GM12878 (cell line): ENCODE measurements around the gene IGFBP2. TPM values are rescaled to one million over a fixed set of nuclear protein-coding genes. Genes with fewer than 3 reads are reported as not detected.

Experiments used
- ATAC-seq: fragments of 200-7000 bp; cut with Tn5 transposase; 3 replicates; pipeline ENCODE4 v1.9.1; 2020; ENCODE audit warnings: mild to moderate bottlenecking, moderate library complexity
- BruUV-seq: library from RNA; stranded (reverse); fragments of 400-500 nt; replicated peaks from 2 replicates; lab custom pipeline; 2021; lab: Mats Ljungman, UMichigan
- CTCF ChIA-PET: fragments of 300-600 bp; sonication (Branson Sonifier 250); formaldehyde crosslinking; extraction: SDS; loops from one replicate; lab custom pipeline; 2021; ENCODE audit warnings: inconsistent platforms; lab: Yijun Ruan, JAX
- POLR2A ChIA-PET: fragments of 350-600 bp; formaldehyde crosslinking; extraction: SDS; loops from one replicate; lab custom pipeline; 2021; ENCODE audit warnings: inconsistent platforms; lab: Charles Lee
- RAD21 ChIA-PET: fragments of 300-600 bp; sonication (Branson Sonifier 250); formaldehyde crosslinking; loops from one replicate; lab custom pipeline; 2023; ENCODE audit warnings: antibody characterized with exemption; ENCODE audit not compliant: unreplicated experiment; lab: Charles Lee
- SMC1A ChIA-PET: fragments of 300-600 bp; sonication (Branson Sonifier 250); formaldehyde crosslinking; loops from one replicate; lab custom pipeline; 2023; ENCODE audit not compliant: unreplicated experiment, uncharacterized antibody; lab: Charles Lee
- DNase-seq: peaks from one replicate; pipeline ENCODE4 v3.0.0-alpha.2; 2011; ENCODE audit warnings: low read depth, low spot score
- FAIRE-seq: peaks from 3 replicates; lab custom pipeline; 2011; peaks lifted over from hg19 to GRCh38; lab: Jason Lieb, UNC
- H2AFZ ChIP-seq: 2 replicates; pipeline ENCODE4 v1.6.0; 2011; ENCODE audit warnings: low read depth, low read length, control low read depth; ENCODE audit not compliant: control insufficient read depth
- H3K27ac ChIP-seq: 2 replicates; pipeline ENCODE4 v1.5.1; 2011; ENCODE audit warnings: control low read depth; ENCODE audit not compliant: control insufficient read depth, insufficient read depth
- H3K27me3 ChIP-seq, 2 experiments: replicated peaks in 1 of 2; 2 replicates each; pipeline versions ENCODE4 v1.6.0 to v1.6.1; 2011; ENCODE audit warnings: low read length in 1 of 2; ENCODE audit not compliant: control insufficient read depth in 2 of 2, insufficient read depth in 2 of 2
- H3K36me3 ChIP-seq, 2 experiments: 2 replicates each; pipeline ENCODE4 v1.5.1; 2011; ENCODE audit warnings: low read length in 1 of 2; ENCODE audit not compliant: control insufficient read depth in 2 of 2, insufficient read depth in 2 of 2
- H3K4me1 ChIP-seq: 2 replicates; pipeline ENCODE4 v1.6.1; 2011; ENCODE audit warnings: mild to moderate bottlenecking, low read length, moderate library complexity, mixed read lengths; ENCODE audit not compliant: control insufficient read depth, insufficient read depth
- H3K4me2 ChIP-seq: 2 replicates; pipeline ENCODE4 v1.6.0; 2011; ENCODE audit warnings: control low read depth; ENCODE audit not compliant: control insufficient read depth, insufficient read depth
- H3K4me3 ChIP-seq: fragments of 200-600 bp; sonication (generic); 2 replicates; pipeline ENCODE4 v1.5.1; 2016
- H3K79me2 ChIP-seq: 2 replicates; pipeline ENCODE4 v1.6.0; 2011; ENCODE audit warnings: low read length; ENCODE audit not compliant: control insufficient read depth, insufficient read depth
- H3K9ac ChIP-seq: 2 replicates; pipeline ENCODE4 v1.8.0; 2011; ENCODE audit warnings: low read length, control low read depth, mixed read lengths; ENCODE audit not compliant: control insufficient read depth, insufficient read depth
- H3K9me3 ChIP-seq: replicated peaks from 3 replicates; pipeline ENCODE4 v1.5.1; 2011; ENCODE audit warnings: mild to moderate bottlenecking, low read length; ENCODE audit not compliant: control insufficient read depth, insufficient read depth
- H4K20me1 ChIP-seq: 2 replicates; pipeline ENCODE4 v1.6.0; 2011; ENCODE audit not compliant: control insufficient read depth, insufficient read depth
- CHD4 ChIP-seq: fragments of 200-600 bp; sonication (generic); IDR thresholded peaks from 2 replicates; pipeline ENCODE4 v1.6.1; 2016; ENCODE audit warnings: mild to moderate bottlenecking
- DPF2 ChIP-seq: fragments of 450-650 bp; IDR thresholded peaks from 2 replicates; pipeline ENCODE4 v1.6.1; 2017; ENCODE audit warnings: mild to moderate bottlenecking
- EZH2 ChIP-seq: IDR thresholded peaks from 2 replicates; pipeline ENCODE4 v1.6.1; 2012; ENCODE audit warnings: low read depth, mild to moderate bottlenecking, control low read depth, inconsistent platforms, low read length, borderline replicate concordance; ENCODE audit not compliant: control insufficient read depth
- FOXK2 ChIP-seq: fragments of 450-650 bp; IDR thresholded peaks from 2 replicates; pipeline ENCODE4 v1.6.1; 2017; ENCODE audit warnings: mild to moderate bottlenecking, moderate library complexity
- GATAD2B ChIP-seq: fragments of 450-650 bp; conservative IDR thresholded peaks from 2 replicates; pipeline ENCODE4 v1.6.1; 2017; ENCODE audit warnings: low read depth, mild to moderate bottlenecking, moderate library complexity
- KLF5 ChIP-seq: fragments of 450-650 bp; IDR thresholded peaks from 2 replicates; pipeline ENCODE4 v1.6.1; 2014; ENCODE audit warnings: mild to moderate bottlenecking; ENCODE audit not compliant: partially characterized antibody
- MYC ChIP-seq: IDR thresholded peaks from 2 replicates; pipeline ENCODE4 v1.6.1; 2011; ENCODE audit warnings: mild to moderate bottlenecking, low read length, moderate library complexity, inconsistent platforms; ENCODE audit not compliant: insufficient read depth, insufficient replicate concordance, insufficient read length, severe bottlenecking
- NBN ChIP-seq: fragments of 450-650 bp; IDR thresholded peaks from 2 replicates; pipeline ENCODE4 v1.6.1; 2016
- PAX5 ChIP-seq: IDR thresholded peaks from 2 replicates; pipeline ENCODE4 v1.6.1; 2011; ENCODE audit warnings: low read depth, low read length, borderline replicate concordance
- POLR2AphosphoS5 ChIP-seq: IDR thresholded peaks from 2 replicates; pipeline ENCODE4 v1.6.1; 2011; ENCODE audit warnings: mild to moderate bottlenecking, low read length, inconsistent platforms
- RBBP5 ChIP-seq: fragments of 200-600 bp; sonication (generic); conservative IDR thresholded peaks from 2 replicates; pipeline ENCODE4 v1.6.1; 2016
- RCOR1 ChIP-seq: conservative IDR thresholded peaks from 2 replicates; pipeline ENCODE4 v1.6.1; 2012; ENCODE audit warnings: low read depth, low read length, improper control_type of control experiment
- SMARCA5 ChIP-seq: fragments of 450-650 bp; IDR thresholded peaks from 2 replicates; pipeline ENCODE4 v1.6.1; 2017; ENCODE audit warnings: mild to moderate bottlenecking
- SUZ12 ChIP-seq: fragments of 200-600 bp; sonication (generic); IDR thresholded peaks from one replicate; pipeline ENCODE4 v1.6.1; 2018; ENCODE audit warnings: antibody characterized with exemption, mild to moderate bottlenecking; ENCODE audit not compliant: unreplicated experiment
- ZNF207 ChIP-seq: fragments of 450-650 bp; IDR thresholded peaks from 2 replicates; pipeline ENCODE4 v1.6.1; 2014; ENCODE audit warnings: antibody characterized with exemption, mild to moderate bottlenecking, borderline replicate concordance
- WGBS: methylation state at CpG from one replicate; pipeline ENCODE4 v1.1.6; 2016; ENCODE audit warnings: low lambda C conversion rate; ENCODE audit not compliant: insufficient replicate concordance, insufficient coverage; ENCODE audit errors: missing lambda C conversion rate; 5-methylcytosine and 5-hydroxymethylcytosine counted together
- in situ Hi-C: fragments of 300-500 bp; cut with MboI; formaldehyde crosslinking; loops from 9 replicates; pipeline ENCODE4 v1.14.3; 2018; ENCODE audit warnings: mixed read lengths
- intact Hi-C: fragments of 100-400 bp; cut with micrococcal nuclease; formaldehyde crosslinking; loops from one replicate; pipeline ENCODE4 v1.14.2; 2022; ENCODE audit not compliant: unreplicated experiment
- polyA plus RNA-seq, 11 experiments: library from polyadenylated mRNA; depleted of rRNA in 4 of 11; unstranded in 6 of 11; stranded (reverse) in 5 of 11; fragments of >200 nt; fragmentation: Nextera tagmentation in 4 of 11; fragmentation: Illumina TruSeq in 1 of 11; extraction: Ambion mirVana in 4 of 11; extraction: Trizol in 1 of 11; gene quantifications; 1 replicate in 1 of 11; 2 replicates in 10 of 11; pipeline versions ENCODE4 v1.2.1 to v1.2.3, GENCODE V29; 2011 to 2016; ENCODE audit warnings: inconsistent platforms in 2 of 11, missing spikeins in 2 of 11, low read depth in 1 of 11
- total RNA-seq, 4 experiments: library from RNA; depleted of rRNA in 3 of 4; stranded (reverse); fragments of >200 nt in 3 of 4; fragmentation: Illumina TruSeq in 1 of 4; extraction: Trizol in 1 of 4; gene quantifications; 2 replicates each; pipeline versions ENCODE4 v1.2.1 to v1.2.3, GENCODE V29; 2013 to 2021
- TF ChIP-seq, protein P1 (sequence below): IDR thresholded peaks from 2 replicates; pipeline ENCODE4 v1.6.1; 2011; ENCODE audit warnings: borderline replicate concordance, low read depth, mild to moderate bottlenecking, moderate library complexity, low read length; ENCODE audit not compliant: insufficient read depth, poor library complexity, severe bottlenecking
- TF ChIP-seq, protein P2 (sequence below), 3 experiments: IDR thresholded peaks in 2 of 3; conservative IDR thresholded peaks in 1 of 3; 2 replicates each; pipeline ENCODE4 v1.5.1; 2011; ENCODE audit warnings: low read depth in 3 of 3, low read length in 3 of 3, mild to moderate bottlenecking in 3 of 3, control low read depth in 2 of 3, moderate library complexity in 2 of 3, inconsistent platforms in 1 of 3, mixed read lengths in 1 of 3; ENCODE audit not compliant: control insufficient read depth in 2 of 3, insufficient read depth in 1 of 3; ENCODE audit errors: extremely low read depth in 1 of 3

Gene IGFBP2
- total and polyA plus RNA-seq, 10 of the 15 experiments (the other 5 are each of a cell fraction or from before 2014, with no cell fraction given) = 0.11 to 1.5 (median 0.38) TPM; not detected in 5

DNA sequence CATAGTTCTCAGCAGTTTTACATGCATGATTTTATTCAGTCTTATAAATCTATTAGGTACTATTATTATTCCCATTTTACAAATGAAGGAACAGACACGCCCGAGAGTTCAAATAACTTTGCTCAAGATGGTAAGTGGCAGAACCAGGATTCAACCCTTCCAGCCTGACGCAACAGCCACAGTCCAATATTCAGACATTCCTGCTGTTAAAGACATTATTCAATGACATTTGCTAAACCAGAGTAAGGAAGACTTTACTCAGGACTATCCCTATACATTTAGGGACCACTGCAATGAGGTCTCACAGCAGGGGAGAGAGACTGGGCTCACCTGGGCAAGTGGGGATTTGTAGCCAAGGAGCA lies 29.4 kb upstream of the IGFBP2 start:
- SMC1A ChIA-PET = interaction anchor here (1.1 kb wide), 1 partner anchor 12 kb away, joined by 3 read pairs; no protein-coding TSS in a partner anchor
- H3K79me2 ChIP-seq = no peaks in the 10 kb centered on the region
- no peaks in the 10 kb centered on the region for H4K20me1 ChIP-seq
- ATAC-seq = no peak
- H3K9ac ChIP-seq = no peak overlapping the region
- 55% methylated on average over 3 of the region's 3 CpGs for WGBS
- H3K27me3 ChIP-seq = no peaks in the 10 kb centered on the region; a peak in 2 of 4 replicates
- H3K4me2 ChIP-seq = no peak overlapping the region
- intact Hi-C loops (no loop called here), in situ Hi-C loops (no loop called here)
- no peak overlapping the region for H3K4me3 ChIP-seq
- RAD21 ChIA-PET = no interaction called here
- TF ChIP-seq PAX5 (no peak), RCOR1 (no peak), NBN (no peak), SMARCA5 (no peak), GATAD2B (no peak), KLF5 (no peak), CHD4 (no peak), RBBP5 (no peak), EZH2 (no peak), ZNF207 (no peak), MYC (no peak), SUZ12 (no peak), POLR2AphosphoS5 (no peak), FOXK2 (no peak), DPF2 (no peak)
- TF ChIP-seq, protein P1, sequence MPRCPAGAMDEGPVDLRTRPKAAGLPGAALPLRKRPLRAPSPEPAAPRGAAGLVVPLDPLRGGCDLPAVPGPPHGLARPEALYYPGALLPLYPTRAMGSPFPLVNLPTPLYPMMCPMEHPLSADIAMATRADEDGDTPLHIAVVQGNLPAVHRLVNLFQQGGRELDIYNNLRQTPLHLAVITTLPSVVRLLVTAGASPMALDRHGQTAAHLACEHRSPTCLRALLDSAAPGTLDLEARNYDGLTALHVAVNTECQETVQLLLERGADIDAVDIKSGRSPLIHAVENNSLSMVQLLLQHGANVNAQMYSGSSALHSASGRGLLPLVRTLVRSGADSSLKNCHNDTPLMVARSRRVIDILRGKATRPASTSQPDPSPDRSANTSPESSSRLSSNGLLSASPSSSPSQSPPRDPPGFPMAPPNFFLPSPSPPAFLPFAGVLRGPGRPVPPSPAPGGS = no peak
- TF ChIP-seq, protein P2, sequence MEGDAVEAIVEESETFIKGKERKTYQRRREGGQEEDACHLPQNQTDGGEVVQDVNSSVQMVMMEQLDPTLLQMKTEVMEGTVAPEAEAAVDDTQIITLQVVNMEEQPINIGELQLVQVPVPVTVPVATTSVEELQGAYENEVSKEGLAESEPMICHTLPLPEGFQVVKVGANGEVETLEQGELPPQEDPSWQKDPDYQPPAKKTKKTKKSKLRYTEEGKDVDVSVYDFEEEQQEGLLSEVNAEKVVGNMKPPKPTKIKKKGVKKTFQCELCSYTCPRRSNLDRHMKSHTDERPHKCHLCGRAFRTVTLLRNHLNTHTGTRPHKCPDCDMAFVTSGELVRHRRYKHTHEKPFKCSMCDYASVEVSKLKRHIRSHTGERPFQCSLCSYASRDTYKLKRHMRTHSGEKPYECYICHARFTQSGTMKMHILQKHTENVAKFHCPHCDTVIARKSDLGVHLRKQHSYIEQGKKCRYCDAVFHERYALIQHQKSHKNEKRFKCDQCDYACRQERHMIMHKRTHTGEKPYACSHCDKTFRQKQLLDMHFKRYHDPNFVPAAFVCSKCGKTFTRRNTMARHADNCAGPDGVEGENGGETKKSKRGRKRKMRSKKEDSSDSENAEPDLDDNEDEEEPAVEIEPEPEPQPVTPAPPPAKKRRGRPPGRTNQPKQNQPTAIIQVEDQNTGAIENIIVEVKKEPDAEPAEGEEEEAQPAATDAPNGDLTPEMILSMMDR (IDR thresholded peaks at IDR 0.05 in 2 of 3, conservative IDR thresholded peaks at IDR 0.05 in 1 of 3; ENCODE audit: control insufficient read depth in 2 of 3, extremely low read depth in 1 of 3, insufficient read depth in 1 of 3, low read depth in 3 of 3, low read length in 3 of 3) = no peak
- CTCF ChIA-PET = interaction anchor here (0.9 to 1.4 kb wide), 2 partner anchors 14 to 49 kb away, joined by 3 read pairs; no protein-coding TSS in a partner anchor
- POLR2A ChIA-PET = no interaction called here
- H3K4me1 ChIP-seq = peaks cover 14% of the 10 kb centered on the region
- peaks cover 8% of the 10 kb centered on the region; the same call in 2 of the 3 replicates for H3K9me3 ChIP-seq
- H3K27ac ChIP-seq = no peak overlapping the region
- BruUV-seq = no TSS peak
- FAIRE-seq = no peak
- no peaks in the 10 kb centered on the region for H3K36me3 ChIP-seq
- no peak for DNase-seq
- no peak overlapping the region for H2AFZ ChIP-seq
